ENCODE measurements around the gene ADAR. TPM values are rescaled to one million over a fixed set of nuclear protein-coding genes. Genes with fewer than 3 reads are reported as not detected.

ADAR gene
- total RNA-seq, 1 experiment from 2014 or later: 55.3 TPM

DNA sequence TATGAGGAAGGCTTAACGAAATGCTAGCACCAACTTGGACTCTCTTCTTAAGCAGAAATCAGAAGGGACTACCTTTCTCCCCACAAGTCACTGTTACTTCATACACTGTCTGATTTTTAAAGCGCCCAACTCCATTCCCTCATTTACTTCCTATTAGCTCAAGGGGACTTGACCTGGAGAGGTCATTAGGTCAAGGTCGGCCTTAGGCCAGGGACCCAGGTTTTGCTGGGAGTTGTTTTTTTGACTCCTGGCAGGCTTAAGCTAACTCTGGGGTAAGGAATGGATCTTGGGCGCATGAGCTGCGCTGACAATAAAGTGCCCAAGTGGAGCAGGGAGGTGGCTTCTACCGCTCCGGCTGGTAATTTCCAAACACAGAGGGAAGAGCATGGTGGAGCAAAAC, 16.8 kb downstream of the ADAR start:
- no peak for DNase-seq (ENCODE audit: low read depth)
- in situ Hi-C loops (cut with HindIII; ENCODE audit: low pct_unique_long_range_greater_than_20kb, low sequenced_read_pairs): no loop called here

DNA sequence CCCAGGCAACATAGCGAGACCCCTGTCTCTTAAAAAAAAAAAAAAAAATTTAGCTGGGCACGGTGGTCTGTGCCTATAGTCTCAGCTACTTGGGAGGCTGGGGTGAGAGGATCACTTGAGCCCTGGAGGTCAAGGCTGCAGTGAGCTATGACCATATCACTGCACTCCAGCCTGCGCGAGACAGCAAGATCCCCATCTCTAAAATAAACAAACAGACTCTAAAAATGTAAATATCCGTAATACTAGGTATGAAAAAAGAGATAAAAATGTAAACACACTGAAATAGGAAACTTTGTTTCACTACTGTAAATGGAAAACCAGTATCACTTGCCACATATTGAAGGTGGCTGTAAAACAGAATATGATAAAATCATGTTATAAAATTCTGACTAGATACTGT, 17.2 kb downstream of the ADAR start:
- no peak for DNase-seq (ENCODE audit: low read depth)
- in situ Hi-C loops (cut with HindIII; ENCODE audit: low pct_unique_long_range_greater_than_20kb, low sequenced_read_pairs): no loop called here

DNA sequence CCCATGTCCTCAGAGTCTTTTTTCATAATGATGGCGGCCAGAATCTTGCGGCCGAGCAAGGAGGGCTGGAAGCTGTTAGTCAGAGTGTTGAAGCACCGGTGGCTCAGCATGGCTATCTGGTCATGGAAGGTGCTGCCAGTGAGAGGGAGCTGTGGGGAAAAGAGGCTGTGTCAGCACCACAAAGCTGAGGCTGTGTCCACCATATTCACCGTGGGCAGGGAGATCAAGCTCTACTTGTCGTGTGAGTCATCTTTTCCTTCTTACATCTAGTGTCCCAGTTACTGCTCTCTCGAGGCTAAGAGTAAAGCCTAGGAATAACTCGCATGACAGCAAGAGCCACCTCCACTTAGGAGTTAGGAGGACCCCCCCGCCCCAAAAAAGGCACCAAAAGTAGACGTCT, 18.2 kb downstream of the ADAR start:
- DNase-seq (ENCODE audit: low read depth): no peak

DNA sequence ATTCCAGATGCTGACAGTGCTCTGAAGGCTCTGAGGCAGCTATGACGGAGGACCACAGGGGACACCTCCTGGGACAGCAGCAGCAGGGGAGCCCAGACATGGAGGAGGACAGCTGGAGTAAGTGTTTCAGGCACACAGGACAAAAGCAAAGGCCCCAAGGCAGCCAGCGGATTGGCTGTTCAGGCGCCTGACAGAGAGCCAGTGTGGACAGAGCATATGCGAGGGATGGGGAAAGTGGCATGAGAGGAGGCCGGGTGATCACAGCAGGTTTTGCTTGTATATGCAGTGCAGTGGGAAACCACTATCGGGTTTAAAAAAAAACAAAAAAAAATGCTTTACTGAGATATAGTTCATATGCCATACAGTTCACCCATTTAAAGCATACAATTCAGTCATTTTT, 21.3 kb downstream of the ADAR start:
- in situ Hi-C loops (cut with HindIII; ENCODE audit: low pct_unique_long_range_greater_than_20kb, low sequenced_read_pairs): no loop called here
- DNase-seq (ENCODE audit: low read depth): no peak

More for the DNA sequence above, 18.2 kb downstream of the ADAR start:
- in situ Hi-C loops (cut with HindIII; ENCODE audit: low pct_unique_long_range_greater_than_20kb, low sequenced_read_pairs): no loop called here

DNA sequence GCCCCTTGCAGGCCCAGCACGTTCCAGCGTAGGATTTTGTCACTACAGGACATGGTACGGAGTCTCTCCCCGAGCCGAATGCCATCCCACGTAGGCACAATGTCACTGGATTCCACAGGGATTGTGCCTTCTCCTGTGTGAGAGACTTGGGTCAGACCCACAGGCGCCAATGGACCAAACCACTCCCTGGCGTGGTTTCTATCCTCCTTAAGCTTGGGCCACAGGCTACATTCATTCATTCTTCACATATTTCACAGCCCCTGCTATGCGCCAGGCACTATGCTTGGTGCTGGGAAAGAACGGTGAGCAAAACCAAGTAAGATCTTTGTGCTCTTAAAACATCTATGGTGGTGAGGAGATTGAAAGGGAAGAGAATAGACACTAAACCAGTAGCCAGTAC, 21.8 kb downstream of the ADAR start:
- in situ Hi-C loops (cut with HindIII; ENCODE audit: low pct_unique_long_range_greater_than_20kb, low sequenced_read_pairs): no loop called here
- no peak for DNase-seq (ENCODE audit: low read depth)

DNA sequence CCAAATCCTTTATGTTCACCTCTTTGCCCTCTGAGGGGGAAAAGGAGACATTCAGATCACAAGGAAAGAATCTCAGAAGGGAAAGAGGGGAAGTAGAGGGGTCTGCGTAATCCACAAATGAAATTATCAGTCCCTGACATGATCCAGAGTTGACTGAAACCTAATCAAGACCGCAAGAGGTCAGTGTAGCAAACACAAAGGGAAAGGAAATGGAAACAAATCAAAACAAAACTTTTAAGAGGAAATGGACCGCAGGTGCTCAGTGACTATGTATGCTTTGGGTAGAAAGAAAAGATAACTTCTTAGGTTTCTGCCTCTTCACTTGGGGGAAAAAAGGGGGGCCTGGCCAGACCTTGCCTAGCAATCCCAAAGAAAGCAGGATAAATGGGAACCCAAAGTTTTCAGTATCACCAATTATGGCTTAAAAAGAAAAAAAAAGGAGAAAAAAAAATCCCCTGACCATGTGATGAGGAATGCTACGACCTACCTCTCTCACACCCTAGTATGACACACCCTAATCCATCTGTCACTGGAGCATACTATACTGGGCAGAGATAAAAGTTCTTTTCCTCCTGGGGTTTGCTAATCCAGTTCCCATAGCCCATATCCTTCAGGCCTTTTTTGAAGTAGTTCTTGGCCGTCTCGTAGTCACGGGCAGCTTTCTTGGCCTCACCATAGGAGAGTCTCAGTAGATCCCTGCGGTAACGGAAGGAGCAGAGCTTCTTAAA, 23.6 kb downstream of the ADAR start:
- peak; percentile 44 for DNase-seq (ENCODE audit: low read depth)
- in situ Hi-C loops (cut with HindIII; ENCODE audit: low pct_unique_long_range_greater_than_20kb, low sequenced_read_pairs): no loop called here

DNA sequence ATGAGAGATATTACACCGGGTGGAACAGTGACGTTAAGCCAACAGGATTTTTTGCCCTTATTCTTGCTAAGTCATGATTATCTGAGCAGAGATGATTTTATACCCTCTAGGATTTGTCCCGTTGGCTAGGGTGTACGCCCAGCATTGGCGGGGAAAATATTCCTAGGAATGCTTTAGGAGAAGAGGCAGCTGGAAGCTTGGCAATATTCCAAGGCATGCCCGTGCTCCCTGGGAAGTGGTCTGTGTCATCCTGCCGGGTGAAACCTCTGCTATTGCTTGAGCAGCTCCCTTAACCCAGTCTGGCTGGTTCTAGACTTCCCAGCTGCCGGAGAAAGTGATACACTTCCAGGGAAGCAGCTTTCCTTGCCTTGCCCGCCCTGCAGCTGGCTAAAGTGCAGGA, 24.2 kb downstream of the ADAR start:
- in situ Hi-C loops (cut with HindIII; ENCODE audit: low pct_unique_long_range_greater_than_20kb, low sequenced_read_pairs): no loop called here
- DNase-seq (ENCODE audit: low read depth): peak; percentile 94

DNA sequence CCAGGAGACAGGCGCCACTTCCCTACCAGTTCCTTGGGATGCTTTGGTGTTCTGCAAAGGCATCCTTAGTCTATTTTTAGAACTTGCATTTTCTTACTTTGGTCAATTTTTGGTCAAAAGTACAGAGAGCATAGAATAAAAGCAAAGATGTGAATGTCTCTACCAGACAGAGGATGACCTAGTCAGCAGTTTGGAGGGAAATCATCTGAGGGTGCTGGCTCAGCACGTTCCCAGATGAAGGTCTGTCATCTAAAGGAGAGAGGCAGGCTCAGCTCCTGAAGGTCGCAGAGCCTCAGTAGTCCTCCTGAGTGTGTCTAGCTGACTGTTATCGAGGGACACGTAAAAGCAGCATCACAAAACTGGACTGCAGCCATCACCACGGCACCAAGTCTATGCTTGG, 25.1 kb downstream of the ADAR start:
- in situ Hi-C loops (cut with HindIII; ENCODE audit: low pct_unique_long_range_greater_than_20kb, low sequenced_read_pairs): no loop called here
- no peak for DNase-seq (ENCODE audit: low read depth)

DNA sequence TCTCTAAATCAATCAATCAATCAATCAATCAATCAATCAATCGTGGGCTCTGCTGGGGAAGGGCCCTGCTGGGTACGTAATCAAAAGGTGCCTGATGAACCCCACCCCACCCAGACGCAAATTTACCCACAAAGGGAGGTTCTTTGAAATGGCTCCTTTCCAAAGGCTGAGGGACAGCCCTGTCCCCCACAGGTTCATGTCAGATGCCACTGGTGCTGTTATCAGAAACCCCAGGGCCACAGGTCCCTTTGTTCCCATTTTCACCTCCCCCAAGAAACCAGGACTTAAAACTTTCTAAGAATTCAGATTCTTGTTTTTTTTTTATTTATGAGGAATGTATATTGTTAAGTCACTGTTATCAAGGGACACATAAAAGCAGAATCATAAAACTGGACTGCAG, 26.2 kb downstream of the ADAR start:
- in situ Hi-C loops (cut with HindIII; ENCODE audit: low pct_unique_long_range_greater_than_20kb, low sequenced_read_pairs): no loop called here
- DNase-seq (ENCODE audit: low read depth): no peak

DNA sequence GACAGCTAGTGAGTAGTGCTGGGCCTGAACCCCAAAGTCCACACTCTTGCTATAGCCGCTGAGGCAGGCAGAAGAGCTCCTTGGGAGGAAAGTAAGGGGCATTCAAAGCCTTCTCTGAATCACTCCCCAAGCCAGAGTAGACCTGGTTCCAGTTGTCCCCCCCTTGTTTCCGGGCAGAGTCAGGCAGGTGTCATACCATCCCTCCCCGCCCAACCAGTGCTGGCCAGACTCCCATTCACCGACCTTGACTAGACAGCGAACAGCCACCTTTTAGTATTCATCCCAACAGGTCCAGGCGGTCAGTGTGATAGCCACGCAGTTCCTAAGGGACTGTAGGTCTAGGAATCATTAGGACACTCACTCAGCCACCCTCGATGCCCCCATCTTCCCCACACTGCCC, 28.6 kb downstream of the ADAR start:
- in situ Hi-C loops (cut with HindIII; ENCODE audit: low pct_unique_long_range_greater_than_20kb, low sequenced_read_pairs): no loop called here
- no peak for DNase-seq (ENCODE audit: low read depth)

DNA sequence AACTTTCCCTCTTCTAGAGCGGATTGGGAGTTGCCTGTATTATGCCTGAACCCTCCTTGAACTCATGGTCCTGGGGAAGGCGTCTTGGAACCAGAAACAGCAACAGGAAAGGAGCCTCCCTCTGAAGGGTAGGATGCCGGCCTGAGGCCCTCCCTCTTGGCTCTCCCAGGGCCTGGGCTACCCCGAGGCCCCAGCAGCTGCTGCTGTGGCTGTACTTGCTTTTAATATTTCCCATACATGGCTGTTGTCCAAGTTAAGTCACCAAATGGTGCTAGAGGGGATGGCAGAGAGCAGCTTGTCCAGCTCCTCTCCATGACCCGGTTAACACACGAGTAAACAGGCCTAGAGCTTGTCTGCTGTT, 29.9 kb downstream of the ADAR start:
- in situ Hi-C loops (cut with HindIII; ENCODE audit: low pct_unique_long_range_greater_than_20kb, low sequenced_read_pairs): no loop called here
- DNase-seq (ENCODE audit: low read depth): no peak

DNA sequence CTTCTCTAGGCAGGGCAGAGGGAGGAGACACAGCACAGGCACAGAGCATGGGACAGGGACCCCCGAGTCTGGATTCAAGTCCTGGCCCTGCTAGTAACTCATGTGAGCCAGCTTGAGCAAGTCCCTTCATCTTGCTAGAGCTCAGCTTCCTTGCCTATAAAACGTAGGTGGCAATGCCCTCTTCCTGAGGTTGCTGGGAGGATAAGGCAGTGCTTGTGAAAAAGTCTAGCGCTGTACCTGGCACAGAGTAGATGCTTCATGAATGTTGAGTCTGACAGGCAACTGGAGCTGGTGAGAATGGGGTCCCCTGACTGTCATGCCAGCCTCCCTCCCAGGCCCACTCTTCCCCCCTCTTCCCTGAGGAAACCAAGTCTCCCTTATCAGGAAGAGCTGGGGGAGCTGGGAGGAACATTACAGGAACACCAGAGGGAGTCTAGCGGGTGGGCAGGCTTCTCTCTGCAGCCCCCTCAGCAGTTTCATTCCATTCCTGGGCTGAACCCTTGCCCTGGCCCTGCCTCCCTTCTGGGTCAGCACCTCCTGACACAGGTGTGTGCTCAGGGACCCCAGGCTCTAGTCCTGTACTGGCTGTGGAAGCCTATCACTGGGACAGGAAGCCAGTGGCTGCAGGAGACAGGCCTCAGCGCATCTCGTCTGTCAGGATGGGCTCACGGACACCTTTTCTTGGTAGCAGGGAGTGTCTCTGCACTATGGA, 30.5 kb downstream of the ADAR start:
- in situ Hi-C loops (cut with HindIII; ENCODE audit: low pct_unique_long_range_greater_than_20kb, low sequenced_read_pairs): no loop called here
- no peak for DNase-seq (ENCODE audit: low read depth)

DNA sequence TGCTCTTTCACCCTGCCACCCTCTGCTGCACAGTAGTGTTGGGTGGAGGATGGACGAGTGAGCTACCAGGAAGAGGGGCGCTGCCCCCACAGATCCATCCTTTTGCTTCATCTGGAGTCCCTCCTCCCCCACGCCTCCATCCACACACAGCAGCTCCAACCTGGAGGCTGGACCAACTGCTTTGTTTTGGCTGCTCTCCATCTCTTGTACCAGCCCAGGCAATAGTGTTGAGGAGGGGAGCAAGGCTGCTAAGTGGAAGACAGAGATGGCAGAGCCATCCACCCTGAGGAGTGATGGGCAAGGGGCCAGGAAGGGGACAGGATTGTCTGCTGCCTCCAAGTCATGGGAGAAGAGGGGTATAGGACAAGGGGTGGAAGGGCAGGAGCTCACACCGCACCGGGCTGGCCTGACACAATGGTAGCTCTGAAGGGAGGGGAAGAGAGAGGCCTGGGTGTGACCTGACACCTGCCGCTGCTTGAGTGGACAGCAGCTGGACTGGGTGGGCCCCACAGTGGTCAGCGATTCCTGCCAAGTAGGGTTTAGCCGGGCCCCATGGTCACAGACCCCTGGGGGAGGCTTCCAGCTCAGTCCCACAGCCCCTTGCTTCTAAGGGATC, 31.9 kb downstream of the ADAR start:
- in situ Hi-C loops (cut with HindIII; ENCODE audit: low pct_unique_long_range_greater_than_20kb, low sequenced_read_pairs): no loop called here
- no peak for DNase-seq (ENCODE audit: low read depth)

DNA sequence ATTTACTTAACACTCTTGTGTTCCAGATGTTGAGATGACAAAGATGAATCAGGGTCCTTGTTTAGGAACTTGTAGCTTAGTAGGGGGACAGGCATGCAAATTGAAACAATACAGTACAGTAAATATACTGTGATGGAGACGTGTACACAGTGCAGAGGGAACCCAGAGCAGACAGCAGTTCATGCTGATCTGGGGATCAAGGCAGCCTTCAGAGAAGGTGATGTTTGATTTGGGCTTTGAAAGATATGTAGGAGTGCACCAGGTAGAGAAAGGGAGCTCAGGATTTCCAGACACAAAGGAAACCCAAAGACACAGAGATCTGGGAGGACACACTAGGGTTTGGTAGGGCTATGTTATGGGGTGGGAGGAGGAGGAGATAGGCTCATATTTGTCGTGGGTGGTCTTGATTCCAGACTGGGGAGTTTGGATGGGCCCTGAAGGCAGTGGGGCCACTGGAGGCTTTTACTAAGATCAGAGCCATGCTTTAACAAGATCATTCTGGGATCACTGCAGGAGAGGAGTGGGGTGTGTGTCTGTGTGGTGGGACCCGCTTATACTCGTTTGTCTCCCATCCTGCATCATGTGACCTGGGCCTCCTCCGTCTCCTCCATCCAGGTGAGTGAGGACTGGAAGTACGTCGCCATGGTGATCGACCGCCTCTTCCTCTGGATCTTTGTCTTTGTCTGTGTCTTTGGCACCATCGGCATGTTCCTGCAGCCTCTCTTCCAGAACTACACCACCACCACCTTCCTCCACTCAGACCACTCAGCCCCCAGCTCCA, 32.6 kb downstream of the ADAR start:
- DNase-seq (ENCODE audit: low read depth): no peak
- in situ Hi-C loops (cut with HindIII; ENCODE audit: low pct_unique_long_range_greater_than_20kb, low sequenced_read_pairs): no loop called here

DNA sequence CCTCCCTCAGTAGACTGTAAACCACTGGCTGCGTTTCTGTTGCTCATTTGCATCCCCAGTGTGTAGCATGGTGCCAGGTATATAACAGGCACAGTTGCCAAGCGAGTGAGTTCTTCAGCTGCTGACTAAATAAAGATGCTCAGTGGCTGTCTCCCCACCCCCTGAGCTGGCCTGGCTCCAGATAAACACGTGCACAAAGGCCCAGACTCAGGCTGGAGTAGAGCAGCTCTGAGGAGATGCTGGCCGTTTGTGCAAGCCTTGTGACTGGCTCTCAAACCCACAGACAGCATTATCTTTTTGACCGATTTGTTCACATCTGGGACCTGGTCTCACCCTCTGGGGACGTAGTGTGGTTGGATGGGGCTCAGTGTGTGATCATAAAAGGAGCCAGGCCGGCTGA, 33.3 kb downstream of the ADAR start:
- in situ Hi-C loops (cut with HindIII; ENCODE audit: low pct_unique_long_range_greater_than_20kb, low sequenced_read_pairs): no loop called here
- DNase-seq (ENCODE audit: low read depth): no peak

DNA sequence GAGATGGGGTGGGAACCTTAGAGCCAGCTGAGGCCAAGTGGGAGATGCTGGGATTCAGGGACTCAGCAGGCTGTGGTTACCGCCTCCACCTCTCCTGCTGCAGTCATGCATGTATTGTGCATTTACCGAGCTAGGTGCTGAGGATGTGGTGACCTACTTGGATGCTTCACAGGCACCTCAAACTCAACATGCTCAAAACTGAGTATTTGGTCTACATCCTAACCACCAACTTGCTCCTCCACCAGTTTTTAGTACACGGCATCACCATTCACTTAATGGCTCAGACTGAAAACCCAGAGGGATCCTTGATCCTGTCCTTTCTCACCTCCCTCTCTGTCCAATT, 34.8 kb downstream of the ADAR start:
- DNase-seq (ENCODE audit: low read depth): no peak
- in situ Hi-C loops (cut with HindIII; ENCODE audit: low pct_unique_long_range_greater_than_20kb, low sequenced_read_pairs): no loop called here

DNA sequence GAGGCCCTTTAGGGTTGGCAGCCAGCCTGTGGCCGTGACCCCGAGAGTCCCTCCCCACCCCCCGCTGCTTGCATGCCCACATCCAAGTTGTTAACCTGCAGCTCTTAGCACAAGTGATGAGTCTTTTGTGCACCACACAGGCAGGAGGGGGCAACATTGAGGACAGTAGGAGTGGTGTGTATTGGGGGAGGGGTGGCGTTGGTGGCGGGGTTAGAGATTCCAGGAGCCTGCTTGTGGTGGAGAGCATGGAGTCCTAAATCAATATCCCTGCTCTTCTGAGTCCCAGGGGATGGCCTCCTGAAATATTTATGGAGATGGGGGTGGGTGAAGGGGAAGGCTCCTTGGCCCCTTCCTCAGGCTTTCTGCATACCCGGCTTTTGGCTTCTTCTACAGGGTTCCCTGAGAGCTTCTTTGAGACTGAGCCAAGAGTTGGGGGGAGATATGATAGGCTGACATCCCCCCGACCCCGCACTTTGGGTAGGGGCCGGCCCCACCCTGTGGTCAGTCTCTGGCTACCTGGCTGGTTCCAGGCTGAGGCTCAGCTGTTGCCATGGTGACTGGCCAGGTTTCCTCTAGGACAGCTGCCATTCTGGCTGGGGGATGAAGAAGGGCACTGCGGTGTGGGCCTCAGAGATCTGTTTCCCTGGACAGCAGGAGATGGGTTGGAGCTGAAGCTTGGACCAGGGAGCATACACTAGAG, 35.4 kb downstream of the ADAR start:
- in situ Hi-C loops (cut with HindIII; ENCODE audit: low pct_unique_long_range_greater_than_20kb, low sequenced_read_pairs): no loop called here
- DNase-seq (ENCODE audit: low read depth): no peak

DNA sequence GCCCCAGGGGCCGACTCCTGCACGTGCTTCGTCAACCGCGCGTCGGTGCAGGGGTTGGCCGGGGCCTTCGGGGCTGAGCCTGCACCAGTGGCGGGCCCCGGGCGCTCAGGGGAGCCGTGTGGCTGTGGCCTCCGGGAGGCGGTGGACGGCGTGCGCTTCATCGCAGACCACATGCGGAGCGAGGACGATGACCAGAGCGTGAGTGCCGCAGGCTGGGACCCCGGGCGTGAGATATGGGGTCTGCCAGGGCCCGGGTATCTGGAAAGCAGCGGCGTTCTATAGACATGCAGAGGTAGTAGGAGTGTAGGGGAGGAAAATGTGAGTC, 36.1 kb downstream of the ADAR start:
- in situ Hi-C loops (cut with HindIII; ENCODE audit: low pct_unique_long_range_greater_than_20kb, low sequenced_read_pairs): no loop called here
- DNase-seq (ENCODE audit: low read depth): no peak

Measured in Caki2 (cell line).